Activated T-helper 17 cell treated with anti-CD3 and anti-CD28 coated beads, Interleukin-2, amount 50 U/mL, for 72 hours (primary cell): ENCODE measurements around the gene EP400. TPM values are rescaled to one million over a fixed set of nuclear protein-coding genes. Genes with fewer than 3 reads are reported as not detected.
A peak's percentile ranks its signal among the peaks of the same experiment; 100 is the strongest.

Experiments
- ATAC-seq: fragments of 150-1000 bp; cut with Tn5 transposase; replicated peaks from 2 replicates; pipeline ENCODE4 v1.10.0; 2021; ENCODE audit warnings: mild to moderate bottlenecking, moderate library complexity
- H3K27ac Mint-ChIP-seq: one replicate; pipeline ENCODE4 v1.8.0; 2022; ENCODE audit warnings: mixed read lengths
- H3K27me3 Mint-ChIP-seq: one replicate; pipeline ENCODE4 v1.8.0; 2022; ENCODE audit warnings: mixed read lengths
- H3K36me3 Mint-ChIP-seq: one replicate; pipeline ENCODE4 v1.8.0; 2022; ENCODE audit warnings: low read depth, mild to moderate bottlenecking, mixed read lengths
- H3K4me1 Mint-ChIP-seq: one replicate; pipeline ENCODE4 v1.8.0; 2022; ENCODE audit warnings: mixed read lengths
- H3K4me3 Mint-ChIP-seq: one replicate; pipeline ENCODE4 v1.8.0; 2022; ENCODE audit warnings: mild to moderate bottlenecking, mixed read lengths
- H3K9me3 Mint-ChIP-seq: one replicate; pipeline ENCODE4 v1.8.0; 2022; ENCODE audit warnings: mixed read lengths
- total RNA-seq, 2 donors: library from RNA; stranded (reverse); gene quantifications; one replicate each; pipeline ENCODE4 v1.2.3, GENCODE V29; 2022

EP400 gene
- total RNA-seq, 2 donors from 2014 or later: 47.1 to 60.0 TPM

DNA sequence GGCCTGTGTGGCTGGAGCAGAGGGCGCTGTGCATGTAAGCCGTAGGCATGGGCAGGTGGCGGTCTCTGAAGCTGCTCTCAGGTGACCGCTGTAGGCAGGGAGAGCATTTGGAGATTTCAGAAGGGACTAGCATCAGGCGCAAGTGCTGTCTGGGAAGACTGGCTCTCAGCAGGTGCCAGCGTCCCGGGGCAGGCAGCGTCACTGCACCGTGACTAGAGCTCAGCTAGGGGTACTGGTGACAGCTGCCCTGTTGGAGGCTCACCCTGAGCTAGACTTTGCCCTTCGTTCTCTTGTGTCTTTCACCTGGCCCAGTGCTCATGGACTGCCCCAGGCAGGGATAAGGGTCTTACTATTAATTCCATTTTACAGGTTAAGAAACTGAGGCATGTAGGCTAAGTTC is 115.5 kb downstream of the EP400 start:
- Mint-ChIP-seq H3K4me1 (peaks cover 9% of the 10 kb centered on the region), H3K36me3 (peaks cover 84% of the 10 kb centered on the region), H3K9me3 (no peaks in the 10 kb centered on the region), H3K4me3 (no peak overlapping the region), H3K27ac (no peak overlapping the region), H3K27me3 (no peaks in the 10 kb centered on the region)
- ATAC-seq: no peak

GRCh38 chr12:132065609-132066344 is 116.0 kb downstream of the EP400 start:
- Mint-ChIP-seq H3K36me3 (peaks cover 84% of the 10 kb centered on the region), H3K4me3 (peak overlapping the region; percentile 70), H3K27me3 (no peaks in the 10 kb centered on the region), H3K9me3 (no peaks in the 10 kb centered on the region), H3K27ac (peak overlapping the region; percentile 81), H3K4me1 (peaks cover 9% of the 10 kb centered on the region)
- ATAC-seq: peak; percentile 28

DNA sequence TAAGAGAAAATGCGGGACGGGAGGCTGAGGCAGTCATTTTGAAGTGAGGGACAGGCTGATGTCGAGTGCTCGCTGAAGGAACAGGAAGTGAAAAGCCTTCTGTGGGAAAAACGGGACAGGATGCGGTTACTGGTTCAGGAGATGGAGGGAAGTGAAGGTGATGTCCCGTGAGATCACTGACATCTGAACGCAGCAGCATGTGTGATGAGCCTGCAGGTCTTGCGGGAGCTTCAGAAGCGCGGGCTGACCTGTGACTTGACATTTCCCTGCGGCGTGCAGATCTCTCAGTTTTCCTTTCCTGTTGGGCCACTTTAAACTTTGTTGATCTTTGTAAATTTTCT is 116.6 kb downstream of the EP400 start:
- H3K4me1 Mint-ChIP-seq: peaks cover 9% of the 10 kb centered on the region
- peak overlapping the region; percentile 70 for H3K4me3 Mint-ChIP-seq
- H3K9me3 Mint-ChIP-seq: no peaks in the 10 kb centered on the region
- peak; percentile 91 for ATAC-seq
- peaks cover 84% of the 10 kb centered on the region for H3K36me3 Mint-ChIP-seq
- no peaks in the 10 kb centered on the region for H3K27me3 Mint-ChIP-seq
- H3K27ac Mint-ChIP-seq: peak overlapping the region; percentile 81

DNA sequence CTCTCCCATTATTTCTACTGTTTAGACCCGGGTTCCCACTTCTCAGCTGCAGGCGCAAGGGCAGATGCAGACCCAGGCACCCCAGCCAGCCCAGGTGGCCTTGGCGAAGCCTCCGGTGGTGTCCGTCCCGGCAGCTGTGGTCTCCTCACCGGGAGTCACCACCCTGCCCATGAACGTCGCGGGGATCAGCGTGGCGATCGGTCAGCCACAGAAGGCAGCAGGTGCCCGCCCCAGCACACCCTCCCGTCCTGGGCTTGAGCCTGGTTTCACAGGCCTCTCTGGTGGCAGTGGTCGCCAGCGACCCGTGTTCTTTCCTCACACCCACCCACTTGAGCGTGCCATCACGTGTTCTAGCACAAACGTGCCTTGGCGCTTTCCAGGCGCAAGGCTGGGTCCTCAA is 117.0 kb downstream of the EP400 start:
- ATAC-seq: no peak
- H3K9me3 Mint-ChIP-seq: no peaks in the 10 kb centered on the region
- no peaks in the 10 kb centered on the region for H3K27me3 Mint-ChIP-seq
- peaks cover 84% of the 10 kb centered on the region for H3K36me3 Mint-ChIP-seq
- peak overlapping the region; percentile 70 for H3K4me3 Mint-ChIP-seq
- peaks cover 9% of the 10 kb centered on the region for H3K4me1 Mint-ChIP-seq
- H3K27ac Mint-ChIP-seq: peak overlapping the region; percentile 81

DNA sequence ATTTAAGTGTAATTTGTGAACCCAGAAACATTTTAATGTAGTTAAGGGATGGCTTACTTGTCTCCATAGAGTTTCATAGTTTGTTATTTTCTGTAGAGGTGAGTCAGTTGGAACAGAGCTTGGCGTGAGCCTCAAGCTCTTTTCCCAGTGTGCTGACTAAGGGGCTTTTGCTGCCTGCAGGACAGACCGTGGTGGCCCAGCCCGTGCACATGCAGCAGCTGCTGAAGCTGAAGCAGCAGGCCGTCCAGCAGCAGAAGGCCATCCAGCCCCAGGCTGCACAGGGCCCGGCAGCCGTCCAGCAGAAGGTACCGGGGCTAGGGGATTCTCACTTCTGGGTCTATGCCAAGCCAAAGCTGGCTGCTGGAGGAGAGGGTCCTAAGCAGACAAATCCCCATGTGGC is 117.4 kb downstream of the EP400 start:
- no peak for ATAC-seq
- Mint-ChIP-seq H3K36me3 (peaks cover 84% of the 10 kb centered on the region), H3K4me1 (peaks cover 9% of the 10 kb centered on the region), H3K9me3 (no peaks in the 10 kb centered on the region), H3K27me3 (no peaks in the 10 kb centered on the region), H3K27ac (no peak overlapping the region), H3K4me3 (peak overlapping the region; percentile 70)

- Mint-ChIP-seq H3K36me3 (peaks cover 84% of the 10 kb centered on the region), H3K27ac (no peak overlapping the region), H3K9me3 (no peaks in the 10 kb centered on the region), H3K4me3 (no peak overlapping the region), H3K4me1 (peaks cover 9% of the 10 kb centered on the region), H3K27me3 (no peaks in the 10 kb centered on the region)
- ATAC-seq: no peak
Measured at GRCh38 chr12:132068250-132068649, 118.5 kb downstream of the EP400 start.

DNA sequence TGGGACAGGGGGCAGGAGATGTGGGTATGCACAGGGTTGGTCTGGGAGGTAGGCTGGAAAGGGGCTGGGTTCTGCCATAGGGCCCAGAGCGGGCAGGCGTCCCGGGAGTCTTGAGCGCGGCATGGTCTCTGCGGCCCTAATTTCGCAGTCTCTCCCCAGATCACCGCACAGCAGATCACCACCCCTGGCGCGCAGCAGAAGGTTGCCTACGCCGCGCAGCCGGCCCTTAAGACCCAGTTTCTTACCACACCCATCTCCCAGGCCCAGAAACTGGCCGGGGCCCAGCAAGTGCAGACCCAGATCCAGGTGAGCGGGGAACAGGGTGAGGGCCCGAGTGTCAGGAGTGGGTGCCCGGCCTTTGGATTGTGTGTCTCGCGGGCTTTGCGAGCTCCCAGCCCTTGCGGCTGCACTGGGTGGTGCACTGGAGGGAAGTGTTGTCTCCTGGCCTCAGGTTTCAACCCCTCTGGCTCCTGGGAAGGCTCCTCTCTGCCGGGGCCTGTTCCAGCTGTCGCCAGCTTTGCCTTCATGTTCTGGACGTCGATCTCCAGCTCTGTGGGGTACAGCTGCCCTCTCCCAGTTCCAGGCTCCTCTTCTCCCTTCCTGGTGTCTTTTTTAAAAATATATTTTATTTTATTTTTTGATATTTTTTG is 119.7 kb downstream of the EP400 start:
- no peaks in the 10 kb centered on the region for H3K27me3 Mint-ChIP-seq
- H3K4me1 Mint-ChIP-seq: peaks cover 9% of the 10 kb centered on the region
- H3K9me3 Mint-ChIP-seq: no peaks in the 10 kb centered on the region
- H3K36me3 Mint-ChIP-seq: peaks cover 84% of the 10 kb centered on the region
- no peak for ATAC-seq
- H3K27ac Mint-ChIP-seq: no peak overlapping the region
- H3K4me3 Mint-ChIP-seq: no peak overlapping the region

DNA sequence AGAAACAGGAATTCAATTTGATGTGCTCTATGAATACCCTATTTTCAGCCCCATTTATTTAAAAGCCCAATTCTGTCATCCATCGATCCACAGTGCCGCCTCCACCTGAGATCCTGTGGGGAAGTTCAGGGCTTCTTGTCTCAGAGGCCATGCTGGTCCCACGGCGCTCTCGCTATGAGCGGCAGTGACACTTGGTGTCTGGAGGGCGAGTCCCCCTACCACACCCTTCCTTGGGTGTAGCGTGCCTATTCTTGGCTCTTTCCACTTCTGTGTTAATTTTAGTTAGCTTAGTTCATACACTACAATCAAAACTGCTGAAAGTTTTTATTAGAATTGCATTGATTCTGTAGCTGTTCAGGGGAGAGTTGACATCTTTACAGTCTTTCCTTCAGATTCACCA is 120.6 kb downstream of the EP400 start:
- ATAC-seq: no peak
- no peak overlapping the region for H3K4me3 Mint-ChIP-seq
- H3K9me3 Mint-ChIP-seq: no peaks in the 10 kb centered on the region
- no peaks in the 10 kb centered on the region for H3K27me3 Mint-ChIP-seq
- H3K27ac Mint-ChIP-seq: peak overlapping the region; percentile 4
- H3K4me1 Mint-ChIP-seq: peaks cover 9% of the 10 kb centered on the region
- peaks cover 88% of the 10 kb centered on the region for H3K36me3 Mint-ChIP-seq

DNA sequence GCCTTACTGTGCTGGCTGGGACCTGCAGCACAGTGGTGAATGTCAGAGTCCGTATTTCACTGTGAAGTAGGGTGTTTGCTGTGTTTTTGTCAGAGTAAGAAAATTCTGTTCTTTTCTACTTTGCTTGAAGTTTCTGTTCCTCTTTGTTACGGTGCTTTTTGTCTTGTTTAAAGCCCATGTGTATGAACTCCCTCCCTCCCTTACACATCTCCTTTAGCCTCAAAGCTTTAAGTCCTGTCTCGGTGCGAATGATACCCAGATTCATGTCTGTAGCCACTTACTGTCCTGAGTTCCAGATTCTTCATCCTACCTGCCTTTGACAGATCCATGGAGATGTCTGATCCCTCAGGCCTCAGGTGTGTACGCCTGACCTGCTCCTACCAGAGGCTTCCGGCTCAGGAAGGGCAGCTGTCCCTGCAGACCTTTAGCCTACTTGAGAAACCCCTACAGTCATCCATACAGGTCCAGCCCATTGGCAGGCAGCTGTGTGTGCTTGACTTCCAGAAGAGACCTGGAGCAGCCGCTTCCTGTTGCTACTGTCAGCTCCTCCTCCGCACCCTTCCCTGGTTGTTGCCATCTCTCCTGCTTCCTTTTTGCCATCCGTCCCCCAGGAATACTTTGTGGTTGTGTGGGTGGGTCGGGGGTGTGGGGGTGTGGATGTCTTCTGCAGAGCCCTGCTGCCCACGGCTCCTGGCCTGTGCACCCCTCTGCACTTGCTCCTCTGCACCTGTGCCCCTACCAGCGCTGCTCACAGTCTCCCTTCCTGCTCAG is 121.5 kb downstream of the EP400 start:
- H3K27ac Mint-ChIP-seq: peak overlapping the region; percentile 21
- H3K36me3 Mint-ChIP-seq: peaks cover 90% of the 10 kb centered on the region
- H3K4me1 Mint-ChIP-seq: peaks cover 4% of the 10 kb centered on the region
- no peak overlapping the region for H3K4me3 Mint-ChIP-seq
- no peak for ATAC-seq
- no peaks in the 10 kb centered on the region for H3K27me3 Mint-ChIP-seq
- no peaks in the 10 kb centered on the region for H3K9me3 Mint-ChIP-seq

- H3K27ac Mint-ChIP-seq: peak overlapping the region; percentile 21
- peaks cover 90% of the 10 kb centered on the region for H3K36me3 Mint-ChIP-seq
- H3K27me3 Mint-ChIP-seq: no peaks in the 10 kb centered on the region
- H3K4me3 Mint-ChIP-seq: no peak overlapping the region
- H3K9me3 Mint-ChIP-seq: no peaks in the 10 kb centered on the region
- ATAC-seq: no peak
- no peaks in the 10 kb centered on the region for H3K4me1 Mint-ChIP-seq
Measured at GRCh38 chr12:132071830-132072384, 122.2 kb downstream of the EP400 start.

DNA sequence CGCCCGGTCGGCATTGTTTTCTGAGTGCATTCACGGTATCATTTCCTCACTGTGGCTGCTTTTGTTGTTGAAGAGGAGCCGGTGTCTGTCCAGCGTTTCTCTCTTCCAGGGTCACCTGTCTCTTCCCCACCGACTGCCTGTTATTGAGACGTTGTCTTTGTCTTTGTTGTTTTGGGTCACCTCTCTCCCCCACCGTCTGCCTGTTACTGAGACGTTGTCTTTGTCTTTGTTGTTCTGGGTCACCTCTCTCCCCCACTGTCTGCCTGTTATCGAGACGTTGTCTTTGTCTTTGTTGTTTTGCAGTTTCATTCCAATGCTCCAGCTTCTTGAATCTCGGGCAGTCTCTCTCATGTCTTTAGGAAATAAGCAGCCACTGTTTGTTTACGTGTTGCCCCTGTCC is 124.5 kb downstream of the EP400 start:
- H3K27me3 Mint-ChIP-seq: no peaks in the 10 kb centered on the region
- no peak for ATAC-seq
- no peaks in the 10 kb centered on the region for H3K4me1 Mint-ChIP-seq
- H3K9me3 Mint-ChIP-seq: no peaks in the 10 kb centered on the region
- H3K4me3 Mint-ChIP-seq: no peak overlapping the region
- H3K27ac Mint-ChIP-seq: no peak overlapping the region
- peaks cover 95% of the 10 kb centered on the region for H3K36me3 Mint-ChIP-seq

DNA sequence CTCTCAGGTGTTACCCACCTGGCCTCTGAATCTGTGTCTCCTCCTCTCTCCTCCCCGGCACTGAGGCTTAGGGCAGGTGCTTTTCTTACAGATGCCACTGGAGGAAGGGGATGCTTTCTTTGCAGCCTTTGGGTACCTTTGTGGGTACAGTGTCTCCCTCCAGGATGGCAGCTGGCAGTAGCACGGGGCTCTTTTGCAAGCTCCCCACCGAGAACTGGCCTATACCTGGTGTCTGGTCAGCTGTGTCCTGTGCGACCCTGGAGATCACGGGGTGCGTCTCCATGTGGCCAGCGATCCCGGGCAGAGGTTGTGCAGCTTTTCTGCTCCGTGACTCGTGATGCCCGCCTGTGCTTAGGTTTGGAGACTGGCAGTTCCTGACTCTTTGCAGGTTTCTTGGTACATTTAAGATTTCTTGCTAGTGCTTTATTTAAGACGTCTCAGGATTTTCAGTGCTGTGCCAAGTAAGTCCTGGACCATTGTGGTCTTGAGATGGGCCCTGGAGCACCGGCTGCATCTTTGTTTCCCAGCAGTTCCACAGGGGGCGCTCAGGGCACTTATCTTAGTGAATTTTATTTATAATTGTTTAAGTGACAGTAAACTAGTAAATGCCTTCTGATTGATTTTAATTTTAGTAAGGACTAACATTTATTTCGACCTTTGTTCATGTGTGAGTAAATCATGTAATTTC is 125.4 kb downstream of the EP400 start:
- no peak overlapping the region for H3K4me3 Mint-ChIP-seq
- H3K9me3 Mint-ChIP-seq: no peaks in the 10 kb centered on the region
- ATAC-seq: no peak
- no peaks in the 10 kb centered on the region for H3K4me1 Mint-ChIP-seq
- H3K27me3 Mint-ChIP-seq: no peaks in the 10 kb centered on the region
- no peak overlapping the region for H3K27ac Mint-ChIP-seq
- peaks cover 97% of the 10 kb centered on the region for H3K36me3 Mint-ChIP-seq

DNA sequence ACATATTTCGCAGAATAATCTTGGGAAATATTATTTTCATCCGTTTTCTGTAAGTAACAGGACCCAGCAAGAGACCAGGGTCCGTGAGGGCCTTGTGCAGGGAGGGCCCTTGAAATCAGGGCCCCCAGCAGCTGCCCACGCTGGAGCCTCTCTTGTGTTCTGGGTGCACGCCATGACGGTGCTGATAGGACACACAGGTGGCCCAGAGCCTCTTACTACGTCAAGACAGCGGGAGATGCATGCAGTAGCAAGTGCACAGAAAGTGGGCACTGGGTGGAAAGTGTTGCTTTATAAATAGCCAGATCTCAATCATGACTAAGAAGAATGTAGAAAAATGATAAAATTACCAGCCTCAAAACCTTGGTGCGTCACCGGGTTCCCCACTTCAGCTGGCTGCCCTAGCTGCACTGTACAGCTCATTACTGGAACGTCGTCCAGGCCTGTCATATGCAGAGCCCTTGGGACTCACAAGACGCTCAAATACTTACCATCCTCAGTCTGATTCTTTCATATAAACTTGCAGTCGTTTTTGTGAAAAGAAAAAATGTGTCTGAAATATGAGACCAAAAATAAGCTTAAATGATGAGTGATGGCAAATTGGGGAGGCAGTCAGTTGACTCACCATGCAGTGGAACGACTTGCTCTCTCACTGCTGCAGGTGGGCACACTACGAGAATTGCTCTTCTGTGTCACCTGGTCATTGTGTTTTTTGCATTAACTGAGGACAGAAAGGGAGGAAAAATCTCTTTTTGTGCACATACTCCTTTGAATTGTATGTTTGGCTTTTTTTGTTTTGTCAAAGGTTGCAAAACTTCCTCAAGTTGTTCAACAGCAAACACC is 126.2 kb downstream of the EP400 start:
- Mint-ChIP-seq H3K27ac (no peak overlapping the region), H3K4me1 (no peaks in the 10 kb centered on the region), H3K36me3 (peaks cover 90% of the 10 kb centered on the region), H3K4me3 (no peak overlapping the region), H3K27me3 (no peaks in the 10 kb centered on the region), H3K9me3 (no peaks in the 10 kb centered on the region)
- ATAC-seq: no peak
